ENCODE data around the gene PI3. TPM values are rescaled to one million over a fixed set of nuclear protein-coding genes. Genes with fewer than 3 reads are reported as not detected.

PI3 gene
- total and polyA plus RNA-seq, 2 donors (not counting 1 experiment from before 2014, with no cell fraction given), result not detected

- H3K27me3 ChIP-seq (ENCODE audit: control insufficient read depth, insufficient read depth, low read length), result no peaks in the 10 kb centered on the region
- TF ChIP-seq, protein P1, sequence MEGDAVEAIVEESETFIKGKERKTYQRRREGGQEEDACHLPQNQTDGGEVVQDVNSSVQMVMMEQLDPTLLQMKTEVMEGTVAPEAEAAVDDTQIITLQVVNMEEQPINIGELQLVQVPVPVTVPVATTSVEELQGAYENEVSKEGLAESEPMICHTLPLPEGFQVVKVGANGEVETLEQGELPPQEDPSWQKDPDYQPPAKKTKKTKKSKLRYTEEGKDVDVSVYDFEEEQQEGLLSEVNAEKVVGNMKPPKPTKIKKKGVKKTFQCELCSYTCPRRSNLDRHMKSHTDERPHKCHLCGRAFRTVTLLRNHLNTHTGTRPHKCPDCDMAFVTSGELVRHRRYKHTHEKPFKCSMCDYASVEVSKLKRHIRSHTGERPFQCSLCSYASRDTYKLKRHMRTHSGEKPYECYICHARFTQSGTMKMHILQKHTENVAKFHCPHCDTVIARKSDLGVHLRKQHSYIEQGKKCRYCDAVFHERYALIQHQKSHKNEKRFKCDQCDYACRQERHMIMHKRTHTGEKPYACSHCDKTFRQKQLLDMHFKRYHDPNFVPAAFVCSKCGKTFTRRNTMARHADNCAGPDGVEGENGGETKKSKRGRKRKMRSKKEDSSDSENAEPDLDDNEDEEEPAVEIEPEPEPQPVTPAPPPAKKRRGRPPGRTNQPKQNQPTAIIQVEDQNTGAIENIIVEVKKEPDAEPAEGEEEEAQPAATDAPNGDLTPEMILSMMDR (conservative IDR thresholded peaks at IDR 0.05 in 1 of 2, IDR thresholded peaks at IDR 0.05 in 1 of 2; ENCODE audit: low read depth in 1 of 2, low read length in 2 of 2), result no peak
- no peak for TF ChIP-seq EZH2 (IDR thresholded peaks at IDR 0.05; ENCODE audit: low read length, missing control alignments)
- no peak overlapping the region for H2AFZ ChIP-seq (ENCODE audit: low read length)
- H3K4me1 ChIP-seq (ENCODE audit: control insufficient read depth, extremely low read depth, insufficient read depth, low read length), result no peaks in the 10 kb centered on the region
- H3K9me3 ChIP-seq (ENCODE audit: control insufficient read depth, insufficient read depth, low read depth, low read length), result no peaks in the 10 kb centered on the region
- H4K20me1 ChIP-seq (ENCODE audit: control insufficient read depth, extremely low read depth, insufficient read depth, low read length), result no peaks in the 10 kb centered on the region
- no peak overlapping the region for H3K4me3 ChIP-seq (replicated peaks in 1 of 4; ENCODE audit: control extremely low read depth in 1 of 4, insufficient read depth in 1 of 4, low read depth in 3 of 4, low read length in 4 of 4)
- no peak overlapping the region for H3K4me2 ChIP-seq (ENCODE audit: extremely low read depth, insufficient read depth, low read length)
- H3K9ac ChIP-seq (ENCODE audit: insufficient read depth, low read length), result no peak overlapping the region
- no peak for DNase-seq (ENCODE audit: low read depth in 2 of 2)
- H3K79me2 ChIP-seq (ENCODE audit: control insufficient read depth, insufficient read depth, low read length), result no peaks in the 10 kb centered on the region
- H3K36me3 ChIP-seq (ENCODE audit: control insufficient read depth, insufficient read depth, low read length), result no peaks in the 10 kb centered on the region
- H3K27ac ChIP-seq (ENCODE audit: insufficient read depth, low read length), result no peak overlapping the region
These were observed 43.4 kb downstream of the PI3 start for GRCh38 chr20:45218124-45218523.

GRCh38 chr20:45218636-45219035 lies 43.9 kb downstream of the PI3 start:
- H3K27ac ChIP-seq (ENCODE audit: insufficient read depth, low read length), result no peak overlapping the region
- no peaks in the 10 kb centered on the region for H3K4me1 ChIP-seq (ENCODE audit: control insufficient read depth, extremely low read depth, insufficient read depth, low read length)
- H3K9me3 ChIP-seq (ENCODE audit: control insufficient read depth, insufficient read depth, low read depth, low read length), result no peaks in the 10 kb centered on the region
- H2AFZ ChIP-seq (ENCODE audit: low read length), result no peak overlapping the region
- H3K79me2 ChIP-seq (ENCODE audit: control insufficient read depth, insufficient read depth, low read length), result no peaks in the 10 kb centered on the region
- H3K4me2 ChIP-seq (ENCODE audit: extremely low read depth, insufficient read depth, low read length), result no peak overlapping the region
- no peak overlapping the region for H3K9ac ChIP-seq (ENCODE audit: insufficient read depth, low read length)
- no peaks in the 10 kb centered on the region for H3K27me3 ChIP-seq (ENCODE audit: control insufficient read depth, insufficient read depth, low read length)
- TF ChIP-seq, protein P1 (conservative IDR thresholded peaks at IDR 0.05 in 1 of 2, IDR thresholded peaks at IDR 0.05 in 1 of 2; ENCODE audit: low read depth in 1 of 2, low read length in 2 of 2), result no peak
- TF ChIP-seq EZH2 (IDR thresholded peaks at IDR 0.05; ENCODE audit: low read length, missing control alignments), result no peak
- H3K36me3 ChIP-seq (ENCODE audit: control insufficient read depth, insufficient read depth, low read length), result no peaks in the 10 kb centered on the region
- H4K20me1 ChIP-seq (ENCODE audit: control insufficient read depth, extremely low read depth, insufficient read depth, low read length), result no peaks in the 10 kb centered on the region
- H3K4me3 ChIP-seq (replicated peaks in 1 of 4; ENCODE audit: control extremely low read depth in 1 of 4, insufficient read depth in 1 of 4, low read depth in 3 of 4, low read length in 4 of 4), result no peak overlapping the region
- DNase-seq (ENCODE audit: low read depth in 2 of 2), result no peak

- Histone ChIP-seq H4K20me1 (ENCODE audit: control insufficient read depth, extremely low read depth, insufficient read depth, low read length) (no peaks in the 10 kb centered on the region), H3K36me3 (ENCODE audit: control insufficient read depth, insufficient read depth, low read length) (no peaks in the 10 kb centered on the region), H3K27me3 (ENCODE audit: control insufficient read depth, insufficient read depth, low read length) (peaks cover 2% of the 10 kb centered on the region), H3K4me2 (ENCODE audit: extremely low read depth, insufficient read depth, low read length) (no peak within 1 kb of the TSS), H3K79me2 (ENCODE audit: control insufficient read depth, insufficient read depth, low read length) (no peaks in the 10 kb centered on the region), H3K4me3 (replicated peaks in 1 of 4; ENCODE audit: control extremely low read depth in 1 of 4, insufficient read depth in 1 of 4, low read depth in 3 of 4, low read length in 4 of 4) (no peak within 1 kb of the TSS), H2AFZ (ENCODE audit: low read length) (no peak within 1 kb of the TSS), H3K4me1 (ENCODE audit: control insufficient read depth, extremely low read depth, insufficient read depth, low read length) (no peaks in the 10 kb centered on the region), H3K9me3 (ENCODE audit: control insufficient read depth, insufficient read depth, low read depth, low read length) (no peaks in the 10 kb centered on the region), H3K27ac (ENCODE audit: insufficient read depth, low read length) (no peak within 1 kb of the TSS), H3K9ac (ENCODE audit: insufficient read depth, low read length) (no peak within 1 kb of the TSS)
- TF ChIP-seq, protein P1 (conservative IDR thresholded peaks at IDR 0.05 in 1 of 2, IDR thresholded peaks at IDR 0.05 in 1 of 2; ENCODE audit: low read depth in 1 of 2, low read length in 2 of 2), result no peak
- no peak for TF ChIP-seq EZH2 (IDR thresholded peaks at IDR 0.05; ENCODE audit: low read length, missing control alignments)
- DNase-seq (ENCODE audit: low read depth in 2 of 2), result no peak
These were observed 46.4 kb downstream of the PI3 start, which contains the start of gene SEMG2 for GRCh38 chr20:45221076-45221475. SEMG2 (plus strand) TSS chr20:45221373; CDS start chr20:45221390, 17 bp downstream.

All from fibroblast of lung (primary cell).